Stimulated activated CD4-positive, alpha-beta T cell treated with anti-CD3 and anti-CD28 coated beads, Interleukin-4, amount 100 ng/mL, for 1 hour (primary cell): ENCODE results near the gene CLRN1.

ENCODE experiments used
- DNase-seq: peaks from one replicate; pipeline ENCODE4 v3.0.0-alpha.2; 2020

Gene CLRN1

DNA sequence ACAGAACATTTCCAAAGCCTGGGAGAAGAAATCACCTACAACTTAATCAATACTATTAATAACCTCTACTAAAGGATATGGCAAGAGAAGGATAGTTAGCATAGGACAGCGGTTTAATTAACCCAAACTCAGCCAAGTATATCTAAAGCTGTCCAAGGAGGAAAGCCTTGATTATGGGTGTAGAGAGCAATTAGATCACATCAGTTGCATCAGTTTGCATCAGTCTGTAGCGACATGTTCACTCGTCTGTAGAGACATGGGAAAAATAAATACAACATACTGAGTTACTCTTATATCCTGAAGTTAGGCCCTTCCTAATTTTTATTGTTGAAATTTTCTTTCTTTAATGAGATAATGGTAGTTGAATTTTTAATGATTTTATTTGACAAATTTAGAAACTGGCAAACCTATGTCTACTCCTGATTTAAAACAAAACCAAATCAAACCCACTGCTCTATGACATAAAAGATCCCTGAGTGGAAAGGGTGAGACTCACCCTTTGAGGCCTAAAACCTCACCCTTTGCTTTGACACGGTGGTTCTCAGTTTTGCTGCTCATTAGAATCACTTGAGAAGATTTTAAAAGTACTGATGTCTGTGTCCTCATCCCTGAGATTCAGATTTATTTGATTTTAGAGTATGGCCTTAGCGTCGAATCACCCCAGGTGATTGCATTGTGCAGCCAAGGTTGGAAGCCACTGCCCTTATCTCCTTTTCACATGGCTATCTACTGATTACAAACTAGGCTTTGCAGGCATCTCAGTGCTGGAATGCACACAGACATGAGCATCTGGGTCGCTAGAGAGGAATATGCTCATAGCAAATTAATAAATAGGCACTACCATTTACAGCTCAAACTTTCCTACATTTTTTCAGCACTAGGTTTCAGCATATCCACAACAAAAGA, 2.8 kb upstream of the CLRN1 start:
- no peak for DNase-seq

DNA sequence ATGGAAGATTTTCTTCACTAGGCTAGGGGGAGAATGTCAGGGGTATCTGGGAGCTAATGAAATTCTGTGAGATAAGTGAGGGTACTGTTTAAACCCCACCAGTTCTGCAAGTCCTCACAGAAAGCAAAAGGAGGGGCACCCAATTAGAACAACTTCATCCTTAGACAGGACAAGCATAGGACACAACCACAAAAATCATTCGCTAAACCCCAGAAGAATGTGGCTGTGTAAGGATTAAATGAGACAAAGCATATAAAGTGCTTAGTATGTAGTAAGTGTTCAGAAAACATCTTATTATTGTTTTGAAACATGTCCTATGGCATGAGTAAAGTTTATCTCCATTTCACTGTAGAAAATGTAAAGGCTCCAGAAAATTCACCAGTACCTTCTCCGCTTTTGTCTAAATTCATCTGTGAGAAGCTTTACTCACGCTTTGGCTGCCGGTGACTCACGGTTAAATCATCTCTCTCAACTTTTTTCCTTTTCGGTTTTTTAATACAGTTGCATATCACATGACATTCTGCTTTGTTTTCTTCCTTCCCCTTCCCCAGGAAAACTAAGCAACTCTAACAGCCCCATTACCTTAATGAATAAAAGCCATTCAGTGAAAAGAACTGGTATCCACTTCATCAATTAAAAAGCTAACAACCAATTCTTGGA, 1.7 kb downstream of the CLRN1 start:
- no peak for DNase-seq

DNA sequence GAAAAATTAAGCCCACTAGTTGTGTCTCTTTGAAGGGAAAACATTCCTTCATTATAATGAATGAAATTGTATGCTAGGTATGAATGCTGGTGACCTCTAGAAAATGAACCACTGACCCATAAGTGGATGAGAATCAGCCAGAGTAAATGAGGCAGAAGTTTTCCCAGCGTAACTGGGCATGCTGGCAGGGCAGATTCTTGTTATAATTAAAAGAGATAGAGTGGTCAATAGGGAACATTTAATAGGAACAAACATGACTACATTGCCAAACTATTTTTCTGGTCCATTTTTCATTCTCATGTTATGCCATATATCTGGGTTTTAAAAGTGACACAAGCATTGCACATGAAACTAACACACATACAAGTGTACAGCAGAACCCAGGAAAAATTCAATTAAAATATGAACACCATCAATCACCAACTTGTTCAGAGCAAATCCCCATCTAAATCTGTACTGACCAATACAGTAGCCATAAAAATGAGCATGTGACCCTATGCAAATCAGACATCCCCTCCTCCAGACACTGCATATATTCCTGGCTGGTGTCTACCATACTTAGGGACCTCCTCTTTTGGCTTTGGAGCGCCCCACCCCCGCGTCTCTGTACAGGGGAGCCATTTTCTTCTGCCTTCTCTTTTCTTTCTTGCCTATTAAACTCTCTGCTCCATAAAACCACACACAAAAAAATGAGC, 4.0 kb downstream of the CLRN1 start:
- DNase-seq: no peak

DNA sequence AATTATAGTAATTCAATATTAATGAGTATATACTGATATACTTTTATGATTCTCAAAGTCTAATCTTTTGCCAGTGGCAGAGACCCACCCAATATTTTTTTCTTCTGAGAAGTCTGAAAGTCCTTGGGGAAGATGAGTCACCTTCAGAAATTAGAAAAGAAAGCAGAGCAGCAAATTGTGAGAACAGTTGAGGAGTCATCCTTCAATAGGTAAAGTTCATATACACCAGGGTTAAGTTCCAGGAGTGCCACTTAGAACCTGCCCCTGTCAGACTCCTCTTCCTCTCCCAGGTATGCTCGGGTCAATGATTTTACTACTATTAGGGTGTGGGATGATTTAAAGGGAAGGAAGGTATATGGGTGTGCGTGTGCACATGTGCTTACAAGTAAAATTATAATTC, 7.1 kb downstream of the CLRN1 start:
- no peak for DNase-seq

DNA sequence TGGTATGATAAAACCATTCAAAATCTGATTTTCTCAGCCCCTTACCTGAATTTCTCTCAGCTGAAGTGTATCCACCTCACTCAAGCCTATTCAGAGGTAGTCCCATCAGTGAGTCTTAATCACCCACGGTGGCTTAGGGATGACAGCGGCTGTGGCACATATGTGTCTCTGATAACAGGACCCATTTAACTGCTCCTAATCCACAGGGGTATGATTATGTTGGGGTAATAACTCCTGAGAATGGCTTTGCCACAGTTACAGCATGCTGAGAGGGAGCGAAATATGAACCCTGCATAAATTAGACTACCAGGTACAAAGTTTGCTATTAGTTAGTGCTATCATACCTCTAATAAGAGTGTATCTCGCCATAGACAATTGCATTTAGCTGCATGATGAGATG, 10.6 kb downstream of the CLRN1 start:
- DNase-seq: no peak

DNA sequence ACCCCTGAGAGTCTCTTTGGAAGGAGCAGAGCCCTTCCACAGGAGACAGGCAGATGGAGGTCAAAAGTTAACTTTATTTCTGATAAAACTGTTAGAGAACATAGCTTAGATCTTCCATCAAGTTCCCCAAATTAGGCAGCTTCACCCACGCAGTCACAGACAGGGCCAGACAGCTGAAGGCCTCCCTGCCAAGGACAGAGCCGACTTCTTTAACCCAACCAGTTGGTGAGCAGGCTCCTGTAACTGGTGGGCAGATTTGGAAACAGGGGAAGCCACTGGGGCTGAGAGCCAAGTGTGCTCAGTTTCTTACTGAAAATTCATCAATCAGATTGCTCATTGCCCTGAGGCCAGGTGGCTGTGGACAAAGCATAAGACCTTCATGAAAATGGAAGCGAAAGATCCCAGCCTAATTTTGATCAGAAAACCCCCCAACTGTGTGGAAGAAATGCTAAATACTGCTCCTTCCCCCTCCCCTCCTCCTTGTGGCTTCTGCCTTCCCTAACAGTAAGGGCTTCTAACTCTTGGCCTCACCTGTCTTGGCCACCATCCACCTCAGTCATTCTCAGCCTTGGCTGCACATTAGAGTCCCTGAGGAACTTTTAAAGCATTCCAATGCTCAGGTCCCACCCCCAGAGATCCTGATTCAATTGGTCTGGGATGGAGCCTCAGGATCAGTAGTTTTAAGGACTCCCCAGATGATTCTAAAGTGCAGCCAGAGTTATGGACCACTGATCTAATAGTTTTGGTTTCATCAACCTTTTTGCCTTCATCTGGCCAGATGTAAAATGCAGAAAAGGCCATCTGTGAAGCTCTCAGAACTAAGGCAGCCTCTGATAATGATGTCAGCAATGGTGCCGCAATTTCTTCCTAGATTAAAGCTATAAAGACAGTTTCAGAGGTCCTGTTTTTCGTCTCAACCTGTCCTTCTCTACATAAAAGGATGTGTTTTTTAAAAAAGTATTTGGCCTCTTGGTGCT, 11.5 kb downstream of the CLRN1 start:
- no peak for DNase-seq

DNA sequence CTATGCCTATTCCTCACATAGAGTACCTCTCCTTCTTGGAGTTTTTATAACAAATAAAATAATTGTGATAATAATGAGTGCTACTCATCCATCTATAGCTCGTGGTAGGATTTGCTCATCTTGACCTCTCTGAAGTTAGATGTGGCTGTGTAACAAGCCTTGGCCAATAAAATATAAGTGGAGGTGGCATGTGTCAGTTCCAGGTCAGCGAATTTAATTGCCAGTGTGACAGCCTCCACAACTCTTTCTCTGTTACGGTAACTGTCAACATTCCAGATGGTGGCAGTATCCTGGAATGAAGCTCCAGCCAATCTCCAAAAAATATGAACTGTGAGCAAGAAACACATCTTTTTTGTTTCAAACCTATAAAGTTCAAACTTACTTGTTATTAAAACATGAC, 13.8 kb downstream of the CLRN1 start:
- no peak for DNase-seq

DNA sequence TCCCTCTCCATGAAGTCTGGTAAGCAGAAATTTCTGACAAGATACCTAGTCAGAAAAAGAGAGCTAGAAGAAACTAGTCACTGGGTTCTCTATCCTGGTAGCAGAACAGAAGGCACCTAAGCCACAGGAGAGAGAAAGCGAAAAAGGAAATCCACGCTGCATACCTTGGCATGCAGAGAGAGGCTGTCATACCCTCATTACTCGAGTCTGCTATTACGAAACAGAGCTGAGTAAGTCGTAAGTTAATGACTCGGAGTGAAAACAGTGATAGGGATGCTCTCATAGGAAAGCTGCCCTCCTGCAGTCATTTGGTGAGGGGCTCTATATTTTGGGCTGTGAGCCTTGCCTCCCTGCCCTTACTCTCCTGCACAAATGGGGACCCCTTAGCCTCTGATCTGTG, 16.2 kb downstream of the CLRN1 start:
- no peak for DNase-seq

DNA sequence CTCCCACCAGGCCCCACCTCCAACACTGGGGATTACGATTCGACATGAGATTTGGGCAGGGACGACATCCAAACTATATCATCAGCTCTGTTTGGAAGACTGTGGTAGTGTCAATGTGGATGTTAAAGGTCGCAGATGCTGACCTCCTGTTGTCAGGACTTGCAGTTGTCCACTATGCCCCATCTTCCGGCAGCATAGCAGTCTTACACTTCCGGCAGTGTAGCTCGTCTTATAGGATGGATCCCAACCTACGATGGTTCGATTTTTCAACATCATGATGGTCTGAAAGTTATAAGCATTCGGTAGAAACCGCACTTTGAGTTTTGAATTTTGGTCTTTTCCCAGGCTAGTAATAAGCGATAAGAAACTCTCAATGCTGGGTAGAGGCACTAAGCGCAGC, 20.6 kb downstream of the CLRN1 start:
- no peak for DNase-seq

DNA sequence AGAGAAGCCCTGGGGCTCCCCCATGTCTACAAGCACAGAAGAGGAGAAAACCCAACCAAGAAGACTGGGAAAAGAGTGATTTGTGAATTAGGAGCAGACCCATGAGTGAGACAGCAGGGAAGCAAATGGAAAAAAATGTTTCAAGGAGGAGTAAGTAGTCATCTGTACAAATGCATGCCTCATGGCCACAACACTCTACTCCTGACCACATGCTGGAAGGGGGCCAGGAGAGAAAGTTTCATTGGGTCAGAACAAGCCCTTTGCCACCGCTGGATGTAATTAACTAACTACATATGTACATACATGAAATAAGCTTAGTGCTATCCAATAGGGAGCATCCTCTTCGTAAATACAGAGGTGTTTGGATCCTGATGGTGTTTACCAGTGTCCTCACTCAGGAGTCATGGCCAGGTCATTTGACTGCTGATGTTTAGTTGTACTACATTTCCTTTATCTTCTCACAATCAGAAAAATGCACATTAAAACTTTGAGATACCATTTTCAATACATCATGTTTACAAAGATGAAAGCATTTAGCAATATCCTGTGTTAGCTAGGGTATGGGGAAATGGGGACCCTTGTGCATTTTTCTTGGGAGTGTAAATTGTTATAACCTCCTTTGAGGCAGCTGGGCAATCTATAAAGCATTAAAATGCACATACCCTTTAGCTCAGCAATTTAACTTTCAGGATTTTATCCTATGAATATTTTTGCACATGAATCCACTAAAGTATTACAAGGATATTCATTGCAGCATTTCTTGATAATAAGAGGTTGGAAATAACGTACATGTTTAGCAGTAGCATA, 27.1 kb downstream of the CLRN1 start:
- DNase-seq: no peak

DNA sequence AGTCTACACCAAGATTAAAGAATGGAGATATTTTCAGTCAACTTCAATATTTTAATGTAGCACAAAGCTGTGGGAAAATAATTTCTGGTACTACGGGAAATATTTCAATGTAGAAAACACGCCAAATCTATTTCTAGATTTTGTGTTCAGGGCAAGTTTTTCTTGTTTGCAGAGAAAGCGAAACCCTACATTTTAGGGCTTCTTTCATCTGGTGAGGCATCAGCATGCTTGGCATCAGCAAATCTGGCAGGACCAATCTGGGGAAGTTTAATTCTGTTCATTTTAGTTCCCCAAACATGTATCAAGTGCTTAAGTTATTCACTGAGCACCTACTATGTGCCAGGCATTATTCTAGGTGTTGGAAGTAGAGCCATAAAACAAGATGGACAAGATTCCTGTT, 30.3 kb downstream of the CLRN1 start:
- no peak for DNase-seq

DNA sequence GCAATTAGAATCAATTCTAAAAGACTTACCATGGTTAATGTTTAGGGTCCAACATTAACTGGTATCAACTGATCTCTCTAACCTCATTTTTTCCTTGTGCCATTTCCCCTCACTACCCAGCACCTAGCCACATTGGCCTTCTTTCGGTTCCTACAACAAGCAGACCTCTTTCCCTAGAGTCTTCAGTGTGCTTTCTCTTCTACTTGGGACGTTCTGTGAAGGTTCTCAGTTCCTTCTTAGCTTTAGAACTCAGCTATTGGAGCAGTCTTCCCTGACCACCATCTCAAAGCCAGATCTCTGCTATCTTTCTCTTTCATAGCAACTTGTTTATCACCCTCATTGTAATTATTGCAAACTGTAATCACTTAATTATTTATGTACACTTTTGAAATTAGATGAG, 35.8 kb downstream of the CLRN1 start:
- DNase-seq: no peak

DNA sequence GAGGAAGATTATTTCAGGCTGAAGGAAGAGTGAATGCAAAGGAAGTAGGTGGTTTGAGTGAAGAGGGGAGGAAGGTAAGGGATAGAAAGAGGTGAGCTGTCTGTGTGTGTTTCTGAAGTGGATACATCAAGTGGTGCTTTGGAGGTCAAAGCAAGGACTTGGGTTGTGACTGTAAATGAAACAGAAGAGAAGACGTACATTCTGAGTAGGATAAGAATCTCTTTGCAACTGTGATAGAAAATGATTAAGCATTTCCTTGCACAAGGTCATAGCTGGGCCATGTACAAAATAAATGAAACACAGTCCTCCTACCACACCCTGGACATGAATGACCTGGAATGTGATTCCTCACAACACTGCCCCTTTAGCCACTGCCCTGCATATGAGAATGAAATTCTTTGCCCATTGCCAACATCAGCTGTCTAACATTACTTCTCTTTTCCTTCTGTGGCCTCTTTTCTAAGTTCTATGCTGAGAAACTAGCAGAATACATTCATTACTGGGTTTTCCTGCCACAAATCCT, 39.0 kb downstream of the CLRN1 start:
- DNase-seq: no peak

DNA sequence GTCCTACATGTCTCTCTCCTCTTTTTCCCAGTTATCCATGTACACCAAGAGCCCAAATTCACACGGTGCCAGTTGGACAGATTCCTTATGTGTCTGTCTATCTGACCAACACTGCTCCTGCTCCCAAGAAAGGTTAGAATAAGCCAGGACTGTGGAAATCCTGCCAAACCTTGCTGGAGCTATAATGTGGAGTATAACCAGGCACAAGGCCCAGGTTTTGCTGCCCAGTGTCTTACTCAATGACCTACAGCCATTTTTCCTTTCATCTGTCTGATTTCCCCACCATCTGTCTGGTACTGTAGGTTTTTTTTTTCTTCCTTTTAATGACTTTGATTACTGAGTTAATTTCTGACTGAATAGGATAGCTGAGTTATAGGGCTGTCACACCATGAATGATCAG, 40.8 kb downstream of the CLRN1 start:
- DNase-seq: no peak

DNA sequence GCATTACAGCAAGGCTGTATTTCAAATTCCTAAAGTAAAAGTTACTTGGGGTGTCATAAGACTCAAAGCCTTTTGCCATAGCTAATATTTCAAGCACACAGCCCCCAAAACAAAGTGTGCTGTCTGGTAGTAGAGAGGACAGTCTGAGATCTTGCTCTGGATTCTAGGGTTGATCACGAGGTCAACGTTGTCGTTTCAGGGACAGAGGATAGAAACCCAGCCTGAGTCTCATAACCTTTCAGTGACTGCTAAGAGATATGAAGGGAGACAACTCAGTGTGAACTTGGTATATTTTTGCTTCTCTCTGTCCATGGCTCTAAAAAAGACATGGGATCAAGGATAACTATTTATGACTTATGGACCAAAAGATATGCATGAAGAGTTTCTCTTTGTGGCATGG, 41.7 kb downstream of the CLRN1 start:
- no peak for DNase-seq

DNA sequence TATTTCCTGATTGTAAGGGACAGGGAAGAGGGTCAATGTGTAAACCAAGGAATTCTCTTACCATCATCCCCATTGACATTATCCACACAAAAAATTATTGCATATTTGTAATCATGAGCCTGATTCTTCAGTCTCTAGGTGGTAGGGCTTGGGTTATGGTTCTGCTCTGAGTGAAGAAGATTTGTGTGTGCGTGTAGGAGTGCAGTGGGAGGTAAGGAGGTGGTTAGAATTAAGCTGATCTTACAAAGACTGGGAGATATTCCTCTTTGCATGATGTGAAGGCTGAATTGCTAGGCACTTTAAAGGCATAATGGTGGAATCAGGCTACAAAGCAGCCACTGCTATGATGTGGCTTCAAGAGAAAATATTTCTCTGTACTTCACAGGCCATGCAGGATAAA, 44.3 kb downstream of the CLRN1 start:
- DNase-seq: no peak

DNA sequence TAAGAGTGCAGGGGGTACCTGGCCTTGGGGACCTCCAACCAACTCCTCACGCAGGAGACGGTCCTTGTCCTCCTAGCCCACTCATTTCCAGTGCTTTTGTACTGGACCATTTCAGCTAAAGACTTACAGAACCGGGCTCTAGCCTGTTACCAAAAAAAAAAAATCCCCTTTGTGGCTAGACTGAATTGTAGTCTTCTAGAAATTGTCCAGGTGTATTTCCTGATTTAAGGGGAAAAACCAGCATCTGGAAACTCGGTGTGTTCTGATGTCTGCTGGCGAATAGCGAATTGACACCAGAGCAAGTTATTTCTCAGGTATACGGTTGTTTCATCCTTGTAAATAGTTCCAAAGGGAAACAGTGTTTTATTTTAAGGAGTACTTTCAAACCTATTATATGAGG, 46.2 kb downstream of the CLRN1 start:
- DNase-seq: no peak

DNA sequence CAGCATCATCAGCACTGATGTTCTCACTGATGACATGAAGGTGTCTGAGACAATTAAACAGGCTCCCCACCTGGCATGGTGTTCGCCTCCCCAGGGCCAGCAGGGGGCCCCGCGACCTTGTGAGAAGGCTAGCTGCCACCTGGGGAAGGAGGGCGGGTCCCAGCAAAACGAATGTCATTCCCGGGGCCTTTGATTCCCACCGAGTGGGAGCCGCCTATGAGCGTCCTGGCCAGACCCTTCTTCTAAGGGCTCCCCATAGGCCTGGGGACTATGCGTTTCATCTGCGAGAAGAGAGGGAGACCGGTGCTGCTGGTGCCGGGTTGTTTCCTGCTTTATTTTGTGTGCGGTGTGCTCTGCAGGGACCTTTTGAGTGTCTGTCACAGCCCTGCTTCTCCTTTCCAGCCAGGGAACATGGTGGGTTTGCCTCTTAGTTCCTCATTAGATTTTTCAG, 46.8 kb downstream of the CLRN1 start:
- peak; percentile 61 for DNase-seq

DNA sequence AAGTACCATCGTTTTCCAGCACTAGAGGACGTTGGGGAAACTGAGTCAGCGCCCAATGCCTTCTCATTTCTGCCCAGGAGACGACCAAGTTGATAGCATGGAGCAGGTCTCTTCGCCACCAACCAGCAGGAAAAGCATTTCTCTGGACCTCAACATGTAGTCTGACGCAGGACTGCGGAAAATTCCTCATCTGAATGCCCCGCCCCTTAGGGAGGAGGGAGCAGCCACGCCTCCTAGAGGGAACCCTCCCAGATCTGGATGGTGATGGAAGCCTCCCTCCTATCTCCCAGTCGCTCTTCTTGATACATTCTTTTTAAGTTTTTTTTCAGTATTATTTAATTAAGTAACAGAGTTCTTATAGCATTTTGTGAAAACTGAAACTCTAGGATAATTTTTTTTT, 49.9 kb downstream of the CLRN1 start:
- DNase-seq: no peak

DNA sequence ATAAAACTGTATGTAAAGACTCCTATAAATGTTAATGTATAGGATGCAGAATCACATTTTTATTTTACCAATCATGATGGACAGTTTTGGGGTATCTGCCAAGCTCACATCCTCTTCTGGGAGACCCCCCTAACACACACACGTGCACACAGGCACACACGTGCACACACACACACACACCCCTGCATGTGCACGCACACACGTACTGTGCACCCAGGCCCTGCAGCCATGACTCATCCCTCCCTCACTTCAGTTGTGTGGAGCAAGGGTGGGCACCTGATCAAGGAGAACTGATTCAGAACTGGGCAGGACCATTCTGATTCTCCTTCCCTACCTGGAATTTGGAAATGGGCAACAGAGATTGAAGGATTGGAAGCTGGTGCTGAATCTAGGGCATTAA, 51.3 kb downstream of the CLRN1 start:
- DNase-seq: no peak

DNA sequence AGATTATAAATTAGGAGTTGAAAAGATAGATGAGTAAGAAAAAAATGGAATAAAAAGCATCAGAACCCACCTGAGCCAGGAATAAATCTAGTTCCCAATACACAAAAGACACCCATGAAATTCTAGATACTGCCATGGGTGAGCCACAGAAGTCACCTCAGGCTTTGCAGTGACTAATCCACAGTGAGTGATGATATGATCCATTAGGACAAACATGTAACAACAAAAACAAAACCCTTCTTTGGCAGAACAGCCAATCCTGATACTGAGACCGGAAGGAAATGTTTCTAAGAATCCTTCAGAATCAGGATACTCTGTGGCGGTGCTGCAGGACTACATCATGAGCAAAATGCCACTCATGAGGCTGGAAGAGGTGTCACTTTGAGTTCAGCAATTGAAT, 52.3 kb downstream of the CLRN1 start:
- no peak for DNase-seq

DNA sequence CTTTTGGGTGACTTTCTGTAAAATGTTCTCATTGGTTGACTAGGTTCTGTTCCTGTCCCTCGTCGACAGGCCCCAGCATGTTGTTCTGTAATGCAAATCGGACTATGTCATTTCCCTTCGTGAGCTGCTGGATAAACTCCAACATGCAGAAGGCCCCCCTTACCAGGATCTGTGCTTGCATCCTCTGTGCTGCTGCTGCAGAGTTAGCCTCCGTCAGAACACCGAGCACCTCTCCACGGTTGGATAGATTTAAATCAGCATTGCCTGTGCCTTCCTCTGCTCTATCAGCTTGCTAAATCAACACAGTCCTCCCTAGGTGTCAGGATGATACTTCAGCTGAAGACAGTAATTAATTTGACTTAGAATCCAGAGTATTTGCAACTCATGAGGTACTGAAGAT, 54.6 kb downstream of the CLRN1 start:
- DNase-seq: no peak
